ENCODE results near the gene PEX11G. TPM values are rescaled to one million over a fixed set of nuclear protein-coding genes. Genes with fewer than 3 reads are reported as not detected.
A peak's percentile ranks its signal among the peaks of the same experiment; 100 is the strongest.

PEX11G gene
- total RNA-seq, 1 experiment from 2014 or later: 2.8 TPM

- Histone ChIP-seq H2BK12ac (ENCODE audit: insufficient read length, low read depth, low read length) (no peak overlapping the region), H4K91ac (ENCODE audit: insufficient read length, low read depth, low read length) (no peak overlapping the region), H3K23me2 (ENCODE audit: insufficient read length, low read depth, low read length, poor library complexity, severe bottlenecking) (peaks cover 4% of the 10 kb centered on the region), H2BK5ac (ENCODE audit: insufficient read length, low read length) (no peak overlapping the region), H2AFZ (ENCODE audit: low read length) (no peak overlapping the region), H3K79me1 (ENCODE audit: insufficient read depth, low read depth, low read length, poor library complexity, severe bottlenecking) (no peaks in the 10 kb centered on the region), H3K18ac (ENCODE audit: insufficient read length, low read depth, low read length) (peak overlapping the region; percentile 46), H3K27me3 (ENCODE audit: insufficient read depth, low read length) (no peaks in the 10 kb centered on the region), H4K20me1 (ENCODE audit: control insufficient read depth, insufficient read depth, insufficient read length) (no peaks in the 10 kb centered on the region), H3K4ac (ENCODE audit: low read depth, low read length) (no peak overlapping the region), H3K23ac (ENCODE audit: insufficient read length, low read depth, low read length) (no peak overlapping the region), H2BK15ac (ENCODE audit: low read depth, low read length) (no peak overlapping the region), H4K5ac (ENCODE audit: insufficient read length, low read depth, low read length) (no peak overlapping the region), H2AK5ac (ENCODE audit: insufficient read length, low read length) (no peak overlapping the region), H4K8ac (replicated peaks; ENCODE audit: insufficient read length, low read depth, low read length) (no peak overlapping the region), H3K27ac (ENCODE audit: insufficient read length, low read depth, low read length) (no peak overlapping the region), H3K79me2 (ENCODE audit: insufficient read depth, low read length) (no peaks in the 10 kb centered on the region), H3K4me1 (ENCODE audit: insufficient read depth, low read length) (peaks cover 2% of the 10 kb centered on the region; the same call in 1 of the 2 replicates), H3K4me2 (ENCODE audit: insufficient read depth, insufficient read length, low read length) (peak overlapping the region; percentile 74), H2BK120ac (ENCODE audit: low read depth, low read length, poor library complexity, severe bottlenecking) (no peak overlapping the region), H3K9me3 (ENCODE audit: control insufficient read depth, low read depth, low read length) (no peaks in the 10 kb centered on the region), H3K56ac (ENCODE audit: insufficient read length, low read depth, low read length) (no peak overlapping the region), H3K9ac (ENCODE audit: extremely low read depth, insufficient read length, low read length) (peak overlapping the region; percentile 45), H3T11ph (ENCODE audit: low read length) (no peak overlapping the region), H2BK20ac (ENCODE audit: low read depth, low read length, poor library complexity, severe bottlenecking) (no peak overlapping the region), H3K14ac (ENCODE audit: insufficient read depth, low read length) (no peak overlapping the region)
- H3K9me3 Mint-ChIP-seq: no peaks in the 10 kb centered on the region
- WGBS (ENCODE audit: extremely low coverage, insufficient read length, low lambda C conversion rate): no CpG with 5 or more reads among the region's 41 CpGs
- peak; percentile 86 for DNase-seq
- peaks cover 5 to 6% of the 10 kb centered on the region in 2 experiments for H3K4me1 Mint-ChIP-seq
- TF ChIP-seq CTCF (conservative IDR thresholded peaks at IDR 0.05): no peak
- peaks cover 8 to 26% (median 22%) of the 10 kb centered on the region in 3 experiments; a peak in 6 of 7 replicates for H3K36me3 Mint-ChIP-seq (ENCODE audit: insufficient read depth in 1 of 3, low read depth in 3 of 3)
- H3K27ac Mint-ChIP-seq: peak overlapping the region; percentile 87 to 99 (median 93); a peak in 6 of 7 replicates
- no peaks in the 10 kb centered on the region for H3K27me3 Mint-ChIP-seq (ENCODE audit: low read depth)
- H3K4me3 Mint-ChIP-seq: peak overlapping the region; percentile 86 to 97
Measured at GRCh38 chr19:7533925-7534480, 45.2 kb upstream of the PEX11G start.

Data from H9 (cell line).